Neural cell (in vitro differentiated cells): ENCODE results near the gene SMOC1. TPM values are rescaled to one million over a fixed set of nuclear protein-coding genes. Genes with fewer than 3 reads are reported as not detected.

Experiments
- H2AFZ ChIP-seq: fragments of 200-600, 300-800 bp; sonication (generic), shearing (Covaris generic); 2 replicates; pipeline ENCODE4 v1.6.0; 2014; ENCODE audit warnings: low read depth, mild to moderate bottlenecking, antibody characterized with exemption, low read length, moderate library complexity
- H3F3A ChIP-seq: fragments of 200-600 bp; shearing (Covaris generic); 2 replicates; pipeline ENCODE4 v1.6.1; 2016; ENCODE audit warnings: mild to moderate bottlenecking, moderate library complexity, mixed read lengths, antibody characterized with exemption, low read length; ENCODE audit not compliant: insufficient read depth, poor library complexity, severe bottlenecking
- H3K27ac ChIP-seq: fragments of 200-600, 300-800 bp; sonication (generic), shearing (Covaris generic); 2 replicates; pipeline ENCODE4 v1.5.1; 2014; ENCODE audit warnings: mild to moderate bottlenecking, low read length, moderate library complexity
- H3K27me3 ChIP-seq: fragments of 300-800, 200-600 bp; sonication (generic), shearing (Covaris generic); 2 replicates; pipeline ENCODE4 v1.6.0; 2014; ENCODE audit warnings: mild to moderate bottlenecking, low read depth, low read length, moderate library complexity; ENCODE audit not compliant: insufficient read depth
- H3K36me3 ChIP-seq: fragments of 300-800, 200-600 bp; sonication (generic), shearing (Covaris generic); 2 replicates; pipeline ENCODE4 v1.5.1; 2014; ENCODE audit warnings: mild to moderate bottlenecking, antibody characterized with exemption, low read length, moderate library complexity; ENCODE audit not compliant: insufficient read depth
- H3K4me2 ChIP-seq: fragments of 300-800, 200-600 bp; sonication (generic), shearing (Covaris generic); 2 replicates; pipeline ENCODE4 v1.6.0; 2014; ENCODE audit warnings: mild to moderate bottlenecking, low read length
- H3K4me3 ChIP-seq: fragments of 300-800, 200-600 bp; sonication (generic), shearing (Covaris generic); 2 replicates; pipeline ENCODE4 v1.5.1; 2014; ENCODE audit warnings: mild to moderate bottlenecking, low read length, moderate library complexity
- H3K79me2 ChIP-seq: fragments of 200-600 bp; shearing (Covaris generic); replicated peaks from 2 replicates; pipeline ENCODE4 v1.6.0; 2014; ENCODE audit warnings: mild to moderate bottlenecking, low read length, moderate library complexity; ENCODE audit not compliant: insufficient read depth
- H3K9ac ChIP-seq: fragments of 300-800, 200-600 bp; sonication (generic), shearing (Covaris generic); 2 replicates; pipeline ENCODE4 v1.6.1; 2016; ENCODE audit warnings: mild to moderate bottlenecking, low read length, mixed read lengths
- H3K9me2 ChIP-seq: fragments of 200-600 bp; shearing (Covaris generic); 2 replicates; pipeline ENCODE4 v1.6.1; 2016; ENCODE audit warnings: mild to moderate bottlenecking, low read length, mixed read lengths; ENCODE audit not compliant: insufficient read depth
- H3K9me3 ChIP-seq: fragments of 200-600, 300-800 bp; sonication (generic), shearing (Covaris generic); 2 replicates; pipeline ENCODE4 v1.6.1; 2016; ENCODE audit warnings: mild to moderate bottlenecking, mixed run types, low read length, moderate library complexity, mixed read lengths
- H4K20me1 ChIP-seq: fragments of 200-600 bp; shearing (Covaris generic); 2 replicates; pipeline ENCODE4 v1.6.1; 2016; ENCODE audit warnings: mild to moderate bottlenecking, mixed run types; ENCODE audit not compliant: insufficient read depth
- EP300 ChIP-seq: fragments of 450-650 bp; conservative IDR thresholded peaks from 2 replicates; pipeline ENCODE4 v1.6.1; 2014; ENCODE audit warnings: antibody characterized with exemption, mild to moderate bottlenecking, moderate library complexity; ENCODE audit not compliant: poor library complexity, severe bottlenecking
- EZH2 ChIP-seq: fragments of 200-600, 300-800 bp; shearing (Covaris generic), sonication (generic); IDR thresholded peaks from 2 replicates; pipeline ENCODE4 v1.6.1; 2014; ENCODE audit warnings: antibody characterized with exemption, low read length, borderline replicate concordance, mild to moderate bottlenecking; ENCODE audit not compliant: insufficient read depth, poor library complexity, severe bottlenecking
- MXI1 ChIP-seq: fragments of 450-650 bp; conservative IDR thresholded peaks from 2 replicates; pipeline ENCODE4 v1.6.1; 2014; ENCODE audit warnings: antibody characterized with exemption, mild to moderate bottlenecking; ENCODE audit not compliant: poor library complexity, severe bottlenecking
- POLR2AphosphoS5 ChIP-seq: IDR thresholded peaks from 2 replicates; pipeline ENCODE4 v1.6.1; 2012
- RAD21 ChIP-seq: fragments of 450-650 bp; conservative IDR thresholded peaks from 2 replicates; pipeline ENCODE4 v1.6.1; 2014; ENCODE audit warnings: antibody characterized with exemption, mild to moderate bottlenecking, moderate library complexity
- REST ChIP-seq: IDR thresholded peaks from 2 replicates; pipeline ENCODE4 v1.6.1; 2012; ENCODE audit warnings: borderline replicate concordance
- SMC3 ChIP-seq: fragments of 450-650 bp; conservative IDR thresholded peaks from 2 replicates; pipeline ENCODE4 v1.6.1; 2014; ENCODE audit warnings: antibody characterized with exemption, mild to moderate bottlenecking, moderate library complexity; ENCODE audit not compliant: poor library complexity
- TAF1 ChIP-seq: IDR thresholded peaks from 2 replicates; pipeline ENCODE4 v1.6.1; 2012; ENCODE audit warnings: low read depth
- polyA plus RNA-seq: library from polyadenylated mRNA; depleted of rRNA; stranded (reverse); fragments of >200 nt; gene quantifications from 2 replicates; pipeline ENCODE4 v1.2.3, GENCODE V29; 2014
- TF ChIP-seq, protein P1 (sequence below): fragments of 450-650 bp; IDR thresholded peaks from 2 replicates; pipeline ENCODE4 v1.5.1; 2014; ENCODE audit warnings: antibody characterized with exemption, mild to moderate bottlenecking, moderate library complexity; ENCODE audit not compliant: poor library complexity, severe bottlenecking

Gene SMOC1
- polyA plus RNA-seq, 1 donor from 2014 or later, result 8.7 TPM

DNA sequence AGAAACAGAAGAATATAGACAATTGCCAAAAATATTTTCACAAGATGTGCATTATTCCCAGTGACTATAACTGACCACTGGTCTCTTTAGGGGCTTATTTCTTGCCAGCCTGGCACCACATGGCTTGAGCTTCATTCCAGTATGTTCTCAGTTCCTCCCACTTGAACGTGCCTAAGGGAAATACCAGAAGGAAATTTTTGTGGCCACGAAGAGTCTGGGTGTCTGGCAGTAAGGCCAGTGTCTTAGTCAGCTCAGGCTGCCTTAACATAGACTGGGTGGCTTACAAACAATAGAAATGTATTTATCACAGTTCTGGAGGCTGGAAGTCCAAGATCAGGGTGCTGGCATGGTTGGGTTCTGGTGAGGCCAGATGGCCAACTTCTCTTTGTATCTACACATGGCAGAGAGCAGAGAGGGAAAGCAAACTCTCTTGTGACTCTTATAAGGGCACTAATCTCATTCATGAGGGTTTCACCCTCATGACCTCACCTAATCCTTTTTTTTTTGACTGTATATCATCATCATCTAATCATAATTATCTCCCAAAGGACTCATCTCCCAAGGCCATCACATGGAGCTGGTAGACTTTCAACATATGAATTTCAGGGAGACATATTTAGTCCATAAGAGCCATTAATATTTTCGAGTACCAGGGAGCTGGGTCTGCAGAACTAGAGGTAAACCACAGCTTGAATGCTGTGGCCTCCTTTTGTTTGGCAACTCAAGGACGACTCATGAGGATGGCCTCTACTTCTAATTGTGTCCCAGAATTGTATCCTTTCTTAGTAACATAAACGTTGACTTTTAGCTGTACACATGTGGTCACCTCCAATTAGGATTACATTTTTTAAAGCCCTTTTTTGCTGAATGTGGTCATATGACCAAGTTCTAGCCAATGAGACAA lies 5.1 kb upstream of the SMOC1 start:
- Histone ChIP-seq H3K27me3 (no peaks in the 10 kb centered on the region), H3K36me3 (no peaks in the 10 kb centered on the region), H3K79me2 (peaks cover 8% of the 10 kb centered on the region), H3F3A (no peaks in the 10 kb centered on the region), H2AFZ (no peak overlapping the region), H3K9me3 (no peaks in the 10 kb centered on the region), H3K4me3 (no peak overlapping the region), H3K4me2 (no peak overlapping the region), H3K9ac (no peak overlapping the region), H4K20me1 (no peaks in the 10 kb centered on the region), H3K9me2 (no peaks in the 10 kb centered on the region), H3K27ac (no peak overlapping the region)
- TF ChIP-seq, protein P1, sequence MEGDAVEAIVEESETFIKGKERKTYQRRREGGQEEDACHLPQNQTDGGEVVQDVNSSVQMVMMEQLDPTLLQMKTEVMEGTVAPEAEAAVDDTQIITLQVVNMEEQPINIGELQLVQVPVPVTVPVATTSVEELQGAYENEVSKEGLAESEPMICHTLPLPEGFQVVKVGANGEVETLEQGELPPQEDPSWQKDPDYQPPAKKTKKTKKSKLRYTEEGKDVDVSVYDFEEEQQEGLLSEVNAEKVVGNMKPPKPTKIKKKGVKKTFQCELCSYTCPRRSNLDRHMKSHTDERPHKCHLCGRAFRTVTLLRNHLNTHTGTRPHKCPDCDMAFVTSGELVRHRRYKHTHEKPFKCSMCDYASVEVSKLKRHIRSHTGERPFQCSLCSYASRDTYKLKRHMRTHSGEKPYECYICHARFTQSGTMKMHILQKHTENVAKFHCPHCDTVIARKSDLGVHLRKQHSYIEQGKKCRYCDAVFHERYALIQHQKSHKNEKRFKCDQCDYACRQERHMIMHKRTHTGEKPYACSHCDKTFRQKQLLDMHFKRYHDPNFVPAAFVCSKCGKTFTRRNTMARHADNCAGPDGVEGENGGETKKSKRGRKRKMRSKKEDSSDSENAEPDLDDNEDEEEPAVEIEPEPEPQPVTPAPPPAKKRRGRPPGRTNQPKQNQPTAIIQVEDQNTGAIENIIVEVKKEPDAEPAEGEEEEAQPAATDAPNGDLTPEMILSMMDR, result no peak
- TF ChIP-seq TAF1 (no peak), SMC3 (no peak), REST (no peak), EP300 (no peak), POLR2AphosphoS5 (no peak), MXI1 (no peak), RAD21 (no peak), EZH2 (no peak)

GRCh38 chr14:69876221-69876847 lies 2.9 kb upstream of the SMOC1 start:
- TF ChIP-seq SMC3 (no peak), EP300 (no peak), TAF1 (no peak), REST (no peak), POLR2AphosphoS5 (no peak), MXI1 (no peak), RAD21 (no peak), EZH2 (no peak)
- TF ChIP-seq, protein P1, result no peak
- no peak overlapping the region for H3K4me3 ChIP-seq
- H4K20me1 ChIP-seq, result no peaks in the 10 kb centered on the region
- no peaks in the 10 kb centered on the region for H3K9me2 ChIP-seq
- no peaks in the 10 kb centered on the region for H3K27me3 ChIP-seq
- no peaks in the 10 kb centered on the region for H3K9me3 ChIP-seq
- H2AFZ ChIP-seq, result no peak overlapping the region
- no peaks in the 10 kb centered on the region for H3F3A ChIP-seq
- H3K36me3 ChIP-seq, result no peaks in the 10 kb centered on the region
- no peak overlapping the region for H3K4me2 ChIP-seq
- no peak overlapping the region for H3K27ac ChIP-seq
- peaks cover 24% of the 10 kb centered on the region for H3K79me2 ChIP-seq
- no peak overlapping the region for H3K9ac ChIP-seq
